Activated CD4-positive, CD25-positive, alpha-beta regulatory T cell treated with anti-CD3 and anti-CD28 coated beads, Interleukin-2, amount 50 U/mL, for 72 hours (primary cell): ENCODE measurements around the gene NEU2.
"Not testable (repeated sequence)": the region's sequence is repeated elsewhere in the genome, so short reads cannot be mapped to it uniquely, and the experiment has no call there.

Experiments used
- DNase-seq: peaks from one replicate; pipeline ENCODE4 v3.0.0; 2021

Gene NEU2

GRCh38 chr2:233058717-233059546 is 26.5 kb downstream of the NEU2 start:
- no peak for DNase-seq

- DNase-seq: no peak
These were observed 27.0 kb downstream of the NEU2 start for GRCh38 chr2:233059547-233059796.

DNA sequence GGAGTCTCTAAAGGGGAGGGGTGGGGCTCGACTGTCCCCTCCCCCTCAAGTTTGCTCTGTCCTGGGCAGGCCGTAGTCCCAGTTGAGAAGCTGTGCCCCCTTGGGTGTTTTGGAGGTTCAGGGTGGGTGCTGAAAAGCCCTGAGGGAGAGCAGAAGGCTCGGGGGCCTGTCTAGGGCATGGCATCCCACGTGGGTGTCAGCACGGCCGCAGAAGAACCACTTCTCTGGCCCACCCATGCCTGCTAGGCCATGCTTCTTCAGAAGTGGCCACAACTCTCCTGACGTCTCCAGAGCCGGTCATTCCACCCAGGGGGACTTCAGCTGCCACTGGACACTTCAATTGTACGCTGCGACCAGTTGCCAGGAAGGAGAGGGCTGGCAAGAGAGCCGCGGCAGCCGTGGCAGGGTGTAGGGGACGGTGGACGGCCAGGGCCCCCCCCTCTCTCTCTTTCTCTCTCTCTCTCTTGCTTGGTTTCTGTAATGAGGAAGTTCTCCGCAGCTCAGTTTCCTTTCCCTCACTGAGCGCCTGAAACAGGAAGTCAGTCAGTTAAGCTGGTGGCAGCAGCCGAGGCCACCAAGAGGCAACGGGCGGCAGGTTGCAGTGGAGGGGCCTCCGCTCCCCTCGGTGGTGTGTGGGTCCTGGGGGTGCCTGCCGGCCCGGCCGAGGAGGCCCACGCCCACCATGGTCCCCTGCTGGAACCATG is 27.5 kb downstream of the NEU2 start, which contains the start of gene INPP5D:
Gene INPP5D (plus strand): TSS at position 546 of the 704 bp plus-strand sequence. CDS start 137 bp downstream, at position 683.
- peak; percentile 71 for DNase-seq

GRCh38 chr2:233060501-233060979 is 28.1 kb downstream of the NEU2 start:
- DNase-seq: no peak

DNA sequence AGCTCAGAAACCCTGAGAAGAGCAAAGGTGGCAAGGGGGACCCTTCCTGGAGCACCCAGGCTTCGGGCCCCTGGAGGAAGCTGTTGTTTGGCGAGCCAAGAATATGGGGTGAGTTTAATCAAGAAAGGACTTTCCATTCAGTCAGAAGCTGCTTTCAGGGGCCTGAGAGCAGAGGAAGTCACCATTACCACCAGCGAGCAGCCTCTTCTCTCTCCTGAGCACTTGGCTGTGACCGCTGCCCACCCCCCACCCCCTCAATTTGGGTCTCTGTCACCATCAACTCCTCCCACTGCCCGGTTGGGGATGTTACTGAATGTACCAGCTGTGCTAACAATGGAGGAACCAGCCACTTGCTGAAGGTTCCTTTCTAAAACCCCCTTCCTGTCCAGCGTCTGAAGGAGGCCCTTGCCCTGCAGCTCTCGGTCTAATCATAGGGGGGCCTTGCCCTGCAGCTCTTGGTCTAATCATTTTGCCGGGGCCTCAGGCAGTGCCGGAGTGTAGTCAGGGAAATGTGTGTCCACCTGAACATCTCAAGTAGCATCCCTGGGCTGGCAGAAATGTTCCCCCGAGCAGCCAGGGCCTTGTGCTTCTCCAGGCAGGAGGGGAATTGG is 28.6 kb downstream of the NEU2 start:
- DNase-seq: peak; percentile 57

- DNase-seq: peak; percentile 64
These were observed 29.3 kb downstream of the NEU2 start for GRCh38 chr2:233061591-233062450.

- DNase-seq: no peak
These were observed 30.0 kb downstream of the NEU2 start for GRCh38 chr2:233062451-233062850.

DNA sequence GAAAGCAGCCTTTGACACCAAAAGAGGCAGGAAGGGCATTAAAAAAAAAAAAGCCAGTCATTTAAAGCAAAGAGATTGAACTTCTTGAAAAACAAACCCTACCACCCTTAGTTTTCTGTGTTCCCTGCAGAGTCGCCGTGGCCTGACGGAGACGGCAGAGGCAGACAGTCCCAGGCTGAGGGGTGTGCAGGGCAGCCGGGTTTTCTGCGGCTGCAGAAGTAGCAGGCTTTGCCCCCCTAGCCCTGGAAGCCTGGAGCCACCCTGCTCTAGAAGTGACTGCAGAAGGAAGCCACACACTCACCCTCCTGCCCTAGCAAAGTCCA is 30.4 kb downstream of the NEU2 start:
- DNase-seq: no peak

GRCh38 chr2:233063269-233063975 is 30.9 kb downstream of the NEU2 start:
- peak; percentile 45 for DNase-seq

DNA sequence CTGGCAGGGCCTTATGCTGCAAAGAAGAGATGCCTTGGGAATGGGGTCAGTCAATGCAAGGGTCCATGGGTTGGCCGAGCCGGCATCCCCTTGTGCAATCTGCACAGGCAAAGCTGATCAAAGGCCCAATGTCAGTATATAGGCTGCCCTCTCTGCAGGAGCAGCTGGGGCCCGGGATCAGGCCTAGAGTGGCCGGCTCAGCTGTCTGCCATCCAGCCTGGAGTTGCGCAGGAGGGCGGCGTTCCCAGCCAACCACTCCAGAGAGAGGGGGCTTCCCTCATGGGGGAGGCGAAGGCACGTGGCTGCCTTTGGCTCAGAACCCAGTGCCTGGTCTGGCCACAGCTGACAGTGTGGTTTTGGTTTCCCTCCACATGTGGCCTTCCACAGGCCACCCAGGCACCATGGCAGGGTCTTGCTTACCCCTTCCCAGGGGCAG is 31.5 kb downstream of the NEU2 start:
- DNase-seq: no peak

- no peak for DNase-seq
These were observed 32.2 kb downstream of the NEU2 start for GRCh38 chr2:233064530-233065199.

DNA sequence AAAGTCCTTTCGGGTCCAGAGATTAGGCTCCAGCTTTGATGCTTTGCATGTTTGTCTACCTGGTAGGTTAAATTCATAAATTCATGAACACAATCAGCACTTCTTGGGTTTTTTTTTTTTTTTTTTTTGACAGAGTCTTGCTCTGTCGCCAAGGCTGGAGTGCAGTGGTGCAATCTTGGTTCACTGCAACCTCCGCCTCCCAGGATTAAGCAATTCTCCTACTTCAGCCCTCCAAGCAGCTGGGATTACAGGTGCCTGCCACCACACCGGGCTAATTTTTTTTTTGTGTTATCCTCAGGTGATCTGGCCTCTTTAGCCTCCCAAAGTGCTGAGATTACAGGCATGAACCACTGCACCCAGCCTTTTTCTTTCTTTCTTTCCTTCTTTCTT is 32.7 kb downstream of the NEU2 start:
- DNase-seq: not testable (repeated sequence)

- no peak for DNase-seq
These were observed 33.5 kb downstream of the NEU2 start for GRCh38 chr2:233065954-233066470.

GRCh38 chr2:233068762-233069418 is 36.4 kb downstream of the NEU2 start:
- DNase-seq: no peak

GRCh38 chr2:233072838-233073237 is 40.4 kb downstream of the NEU2 start:
- DNase-seq: no peak

GRCh38 chr2:233074106-233074505 is 41.6 kb downstream of the NEU2 start:
- DNase-seq: no peak

- DNase-seq: no peak
These were observed 42.9 kb downstream of the NEU2 start for GRCh38 chr2:233075141-233075965.

DNA sequence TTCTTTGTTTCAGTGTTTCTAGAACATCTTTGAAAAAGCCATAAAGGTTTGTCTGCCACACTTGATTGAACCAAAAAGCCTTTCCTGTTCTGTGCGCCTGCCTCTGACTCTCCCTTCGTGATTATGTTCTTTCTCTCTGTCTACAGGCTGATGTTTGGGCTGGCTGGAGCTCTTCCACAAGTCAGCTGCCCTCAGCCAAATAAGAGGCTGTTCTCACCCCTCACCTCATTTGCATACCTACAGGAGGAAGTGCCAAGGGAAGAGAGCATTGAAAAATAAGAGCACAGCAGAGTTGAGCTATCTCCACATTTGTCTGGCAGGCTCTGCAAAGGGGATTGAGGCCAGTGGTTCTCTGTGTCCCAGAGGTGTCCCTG is 43.5 kb downstream of the NEU2 start:
- DNase-seq: no peak

DNA sequence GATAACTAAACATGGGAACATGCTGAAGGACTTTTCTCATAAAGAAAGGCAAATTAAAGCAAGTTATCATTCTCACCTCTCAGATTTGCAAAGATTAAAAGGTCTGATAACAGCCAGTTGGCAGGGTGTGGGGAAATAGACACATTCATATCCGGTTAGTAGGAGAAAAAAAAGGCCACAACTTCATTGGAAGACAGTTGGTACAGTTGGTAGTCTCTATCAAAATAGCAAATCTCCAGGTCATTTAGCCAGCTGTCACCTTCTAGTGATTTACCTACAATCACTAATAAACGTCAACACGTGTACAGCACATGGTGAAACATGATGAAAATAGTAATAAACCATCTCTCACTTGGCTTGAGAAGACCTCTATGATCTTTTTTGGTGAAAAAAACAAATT is 44.3 kb downstream of the NEU2 start:
- DNase-seq: no peak

DNA sequence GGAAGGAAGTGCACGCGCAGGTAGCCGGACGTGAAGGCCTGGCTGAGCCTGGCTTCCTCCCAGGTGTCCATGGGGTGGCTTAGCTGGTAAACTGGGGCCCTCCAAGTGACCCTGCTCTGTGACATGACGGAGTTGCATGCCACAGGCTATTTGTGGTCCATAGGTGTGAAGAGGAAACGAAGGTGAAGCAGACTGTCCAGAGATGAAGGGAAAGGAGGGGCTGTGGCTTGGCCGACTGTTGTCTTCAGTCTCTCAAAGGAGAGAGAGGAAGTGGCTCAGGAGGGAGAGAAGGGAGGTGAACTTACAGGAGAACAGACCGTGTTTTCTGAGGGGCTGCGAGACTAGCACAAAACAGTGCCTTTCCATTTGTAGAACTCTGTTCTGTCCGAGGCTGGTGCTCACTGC is 47.0 kb downstream of the NEU2 start:
- peak; percentile 47 for DNase-seq
